HG03432 (cell line): ENCODE results near the gene PTPN9.

Source experiments
- ATAC-seq: cut with Tn5 transposase; IDR thresholded peaks from one replicate; pipeline ENCODE4 v1.9.1; 2021; ENCODE audit warnings: mild to moderate bottlenecking, moderate library complexity; ENCODE audit not compliant: unreplicated experiment

Gene PTPN9

GRCh38 chr15:75425966-75426500 lies 153.1 kb downstream of the PTPN9 start:
- ATAC-seq = no peak

- ATAC-seq = no peak
These were observed 156.6 kb downstream of the PTPN9 start for GRCh38 chr15:75422554-75422953.

- ATAC-seq = no peak
These were observed 158.4 kb downstream of the PTPN9 start for GRCh38 chr15:75420698-75421097.

GRCh38 chr15:75416584-75416983 lies 162.5 kb downstream of the PTPN9 start:
- ATAC-seq = no peak
